ENCODE measurements around the gene LGR6.
A peak's percentile ranks its signal among the peaks of the same experiment; 100 is the strongest.
"Not testable (repeated sequence)": the region's sequence is repeated elsewhere in the genome, so short reads cannot be mapped to it uniquely, and the experiment has no call there.

Gene LGR6

DNA sequence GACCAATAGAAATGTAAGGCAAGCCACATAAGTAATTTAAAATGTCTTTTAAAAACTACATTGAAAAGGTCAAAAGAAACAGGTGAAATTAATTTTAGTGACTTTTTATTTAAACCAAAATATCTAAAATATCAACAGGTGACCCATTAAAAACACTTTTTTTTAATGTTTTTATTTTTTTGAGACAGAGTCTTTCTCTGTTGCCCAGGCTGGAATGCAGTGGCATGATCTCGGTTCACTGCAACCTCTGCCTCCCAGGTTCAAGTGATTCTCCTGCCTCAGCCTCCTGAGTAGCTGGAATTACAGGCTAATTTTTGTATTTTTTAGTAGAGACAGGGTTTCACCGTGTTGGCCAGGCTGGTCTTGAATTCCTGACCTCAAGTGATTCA is 12.9 kb upstream of the LGR6 start:
- H3K36me3 ChIP-seq (ENCODE audit: control insufficient read depth in 2 of 2, insufficient read depth in 1 of 2, low read length in 2 of 2); H3K4me1 ChIP-seq (ENCODE audit: control insufficient read depth, insufficient read depth, low read length); H3K27ac ChIP-seq (ENCODE audit: extremely low read depth, low read depth, low read length); POLR2A ChIA-PET; H3K4me3 ChIP-seq (ENCODE audit: low read depth, low read length); H3K9me3 ChIP-seq (ENCODE audit: control insufficient read depth, insufficient read depth, low read depth, low read length): not testable (repeated sequence)
- TF ChIP-seq SCRT2 (tag by site-specific recombination; IDR thresholded peaks at IDR 0.05) (peak; percentile 81), SCRT1 (tag by site-specific recombination; IDR thresholded peaks at IDR 0.05; ENCODE audit: borderline replicate concordance) (peak; percentile 55; the same call in 1 of the 2 replicates)
- CTCF ChIA-PET = interaction anchor here (0.8 to 2.2 kb wide), 3 partner anchors 8 to 134 kb away, joined by 3 to 14 read pairs (median 3); no protein-coding TSS in a partner anchor

- POLR2A ChIA-PET = no interaction called here
Measured at GRCh38 chr1:202181586-202181985, 12.0 kb upstream of the LGR6 start.

GRCh38 chr1:202182040-202182877 is 11.3 kb upstream of the LGR6 start:
- Histone ChIP-seq H3K4me3 (ENCODE audit: low read depth, low read length) (no peak overlapping the region), H3K36me3 (ENCODE audit: control insufficient read depth in 2 of 2, insufficient read depth in 1 of 2, low read length in 2 of 2) (no peaks in the 10 kb centered on the region), H3K9me3 (ENCODE audit: control insufficient read depth, insufficient read depth, low read depth, low read length) (no peaks in the 10 kb centered on the region), H3K4me1 (ENCODE audit: control insufficient read depth, insufficient read depth, low read length) (no peaks in the 10 kb centered on the region), H3K27ac (ENCODE audit: extremely low read depth, low read depth, low read length) (no peak overlapping the region)
- CTCF ChIA-PET = interaction anchor here (0.6 to 1.7 kb wide), 4 partner anchors 10 to 634 kb away, joined by 3 to 8 read pairs (median 4); partner anchors contain the start of gene LGR6
- POLR2A ChIA-PET = no interaction called here
- TF ChIP-seq ZNF10 (tag by site-specific recombination; IDR thresholded peaks at IDR 0.05) (peak; percentile 80), ZNF768 (tag by site-specific recombination; IDR thresholded peaks at IDR 0.05) (no peak)
- TF ChIP-seq, protein P1, sequence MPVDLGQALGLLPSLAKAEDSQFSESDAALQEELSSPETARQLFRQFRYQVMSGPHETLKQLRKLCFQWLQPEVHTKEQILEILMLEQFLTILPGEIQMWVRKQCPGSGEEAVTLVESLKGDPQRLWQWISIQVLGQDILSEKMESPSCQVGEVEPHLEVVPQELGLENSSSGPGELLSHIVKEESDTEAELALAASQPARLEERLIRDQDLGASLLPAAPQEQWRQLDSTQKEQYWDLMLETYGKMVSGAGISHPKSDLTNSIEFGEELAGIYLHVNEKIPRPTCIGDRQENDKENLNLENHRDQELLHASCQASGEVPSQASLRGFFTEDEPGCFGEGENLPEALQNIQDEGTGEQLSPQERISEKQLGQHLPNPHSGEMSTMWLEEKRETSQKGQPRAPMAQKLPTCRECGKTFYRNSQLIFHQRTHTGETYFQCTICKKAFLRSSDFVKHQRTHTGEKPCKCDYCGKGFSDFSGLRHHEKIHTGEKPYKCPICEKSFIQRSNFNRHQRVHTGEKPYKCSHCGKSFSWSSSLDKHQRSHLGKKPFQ (tag by site-specific recombination; IDR thresholded peaks at IDR 0.05) = peak; percentile 99

More at GRCh38 chr1:202181586-202181985, 12.0 kb upstream of the LGR6 start:
- Histone ChIP-seq H3K9me3 (ENCODE audit: control insufficient read depth, insufficient read depth, low read depth, low read length) (no peaks in the 10 kb centered on the region), H3K4me3 (ENCODE audit: low read depth, low read length) (no peak overlapping the region), H3K4me1 (ENCODE audit: control insufficient read depth, insufficient read depth, low read length) (no peaks in the 10 kb centered on the region), H3K27ac (ENCODE audit: extremely low read depth, low read depth, low read length) (no peak overlapping the region), H3K36me3 (ENCODE audit: control insufficient read depth in 2 of 2, insufficient read depth in 1 of 2, low read length in 2 of 2) (no peaks in the 10 kb centered on the region)
- peak; percentile 90 for TF ChIP-seq ZFHX2 (tag by site-specific recombination; conservative IDR thresholded peaks at IDR 0.05)
- TF ChIP-seq TCF7L2 (IDR thresholded peaks at IDR 0.05; ENCODE audit: borderline replicate concordance, low read depth, low read length) = no peak
- peak; percentile 87 for TF ChIP-seq EGR2 (tag by site-specific recombination; IDR thresholded peaks at IDR 0.05; ENCODE audit: low read depth)
- CTCF ChIA-PET = interaction anchor here (0.6 to 1.7 kb wide), 4 partner anchors 12 to 841 kb away, joined by 3 to 8 read pairs (median 5); partner anchors contain the start of gene LGR6

DNA sequence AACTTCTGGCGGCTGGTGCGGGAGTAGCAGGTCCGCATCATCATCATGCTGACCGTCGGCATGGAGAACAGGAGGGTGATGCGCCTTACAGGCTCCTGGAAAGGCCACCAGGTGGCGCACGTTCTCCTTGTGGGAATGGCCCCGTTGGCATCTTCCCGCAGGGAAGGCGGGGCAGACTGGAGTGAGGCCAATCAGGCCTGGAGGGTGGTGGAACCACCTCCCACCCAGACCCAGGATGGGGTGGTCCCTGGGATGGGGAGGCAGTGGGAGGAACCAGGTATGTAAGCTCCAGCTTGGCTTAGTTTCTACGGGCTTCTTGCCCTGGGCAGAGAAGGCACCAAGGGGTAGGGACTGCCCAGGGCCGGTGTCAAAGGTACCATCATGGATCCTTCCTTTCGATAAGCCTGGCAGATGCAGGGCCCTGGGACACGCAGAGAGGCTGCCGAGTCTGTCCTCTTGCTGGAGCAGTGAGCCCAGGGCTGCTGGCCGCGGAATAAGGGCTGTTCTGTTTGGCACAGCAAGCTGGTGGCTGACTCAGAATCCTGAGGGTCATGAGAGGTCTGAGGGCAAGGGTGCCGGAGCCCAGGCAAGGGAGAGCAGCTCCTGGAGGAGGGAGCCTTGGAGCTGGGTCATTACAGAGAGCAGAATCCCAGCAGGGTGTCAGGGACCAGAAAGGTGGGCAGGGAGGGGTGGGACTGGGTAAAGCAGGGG is 8.7 kb upstream of the LGR6 start:
- ChIA-PET CTCF (interaction anchor here (0.6 to 5.0 kb wide), 17 partner anchors 9 to 607 kb away, joined by 3 to 30 read pairs (median 3); partner anchors contain the start of gene LGR6), POLR2A (no interaction called here)
- TF ChIP-seq ZNF37A (tag by site-specific recombination; IDR thresholded peaks at IDR 0.05) (no peak), ZNF510 (tag by site-specific recombination; IDR thresholded peaks at IDR 0.05; ENCODE audit: insufficient replicate concordance) (no peak), ZNF626 (tag by site-specific recombination; IDR thresholded peaks at IDR 0.05) (no peak), GLIS1 (tag by site-specific recombination; IDR thresholded peaks at IDR 0.05) (peak; percentile 53), SP3 (tag by site-specific recombination; IDR thresholded peaks at IDR 0.05) (peak; percentile 65), ZBTB17 (tag by site-specific recombination; IDR thresholded peaks at IDR 0.05) (0 out of 2 replicates have a peak, but pooled peaks have one; percentile 30), ZIC2 (tag by site-specific recombination; IDR thresholded peaks at IDR 0.05) (peak; percentile 59)
- TF ChIP-seq, protein P2, sequence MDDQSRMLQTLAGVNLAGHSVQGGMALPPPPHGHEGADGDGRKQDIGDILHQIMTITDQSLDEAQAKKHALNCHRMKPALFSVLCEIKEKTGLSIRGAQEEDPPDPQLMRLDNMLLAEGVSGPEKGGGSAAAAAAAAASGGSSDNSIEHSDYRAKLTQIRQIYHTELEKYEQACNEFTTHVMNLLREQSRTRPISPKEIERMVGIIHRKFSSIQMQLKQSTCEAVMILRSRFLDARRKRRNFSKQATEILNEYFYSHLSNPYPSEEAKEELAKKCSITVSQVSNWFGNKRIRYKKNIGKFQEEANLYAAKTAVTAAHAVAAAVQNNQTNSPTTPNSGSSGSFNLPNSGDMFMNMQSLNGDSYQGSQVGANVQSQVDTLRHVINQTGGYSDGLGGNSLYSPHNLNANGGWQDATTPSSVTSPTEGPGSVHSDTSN (CRISPR knock-in tag; IDR thresholded peaks at IDR 0.05) = no peak
- TF ChIP-seq, protein P3, sequence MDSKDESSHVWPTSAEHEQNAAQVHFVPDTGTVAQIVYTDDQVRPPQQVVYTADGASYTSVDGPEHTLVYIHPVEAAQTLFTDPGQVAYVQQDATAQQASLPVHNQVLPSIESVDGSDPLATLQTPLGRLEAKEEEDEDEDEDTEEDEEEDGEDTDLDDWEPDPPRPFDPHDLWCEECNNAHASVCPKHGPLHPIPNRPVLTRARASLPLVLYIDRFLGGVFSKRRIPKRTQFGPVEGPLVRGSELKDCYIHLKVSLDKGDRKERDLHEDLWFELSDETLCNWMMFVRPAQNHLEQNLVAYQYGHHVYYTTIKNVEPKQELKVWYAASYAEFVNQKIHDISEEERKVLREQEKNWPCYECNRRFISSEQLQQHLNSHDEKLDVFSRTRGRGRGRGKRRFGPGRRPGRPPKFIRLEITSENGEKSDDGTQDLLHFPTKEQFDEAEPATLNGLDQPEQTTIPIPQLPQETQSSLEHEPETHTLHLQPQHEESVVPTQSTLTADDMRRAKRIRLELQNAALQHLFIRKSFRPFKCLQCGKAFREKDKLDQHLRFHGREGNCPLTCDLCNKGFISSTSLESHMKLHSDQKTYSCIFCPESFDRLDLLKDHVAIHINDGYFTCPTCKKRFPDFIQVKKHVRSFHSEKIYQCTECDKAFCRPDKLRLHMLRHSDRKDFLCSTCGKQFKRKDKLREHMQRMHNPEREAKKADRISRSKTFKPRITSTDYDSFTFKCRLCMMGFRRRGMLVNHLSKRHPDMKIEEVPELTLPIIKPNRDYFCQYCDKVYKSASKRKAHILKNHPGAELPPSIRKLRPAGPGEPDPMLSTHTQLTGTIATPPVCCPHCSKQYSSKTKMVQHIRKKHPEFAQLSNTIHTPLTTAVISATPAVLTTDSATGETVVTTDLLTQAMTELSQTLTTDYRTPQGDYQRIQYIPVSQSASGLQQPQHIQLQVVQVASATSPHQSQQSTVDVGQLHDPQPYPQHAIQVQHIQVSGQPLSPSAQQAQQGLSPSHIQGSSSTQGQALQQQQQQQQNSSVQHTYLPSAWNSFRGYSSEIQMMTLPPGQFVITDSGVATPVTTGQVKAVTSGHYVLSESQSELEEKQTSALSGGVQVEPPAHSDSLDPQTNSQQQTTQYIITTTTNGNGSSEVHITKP (tag by site-specific recombination; IDR thresholded peaks at IDR 0.05) = 0 out of 2 replicates have a peak, but pooled peaks have one; percentile 17

More for the DNA sequence above, 8.7 kb upstream of the LGR6 start:
- Histone ChIP-seq H3K27ac (ENCODE audit: extremely low read depth, low read depth, low read length) (no peak overlapping the region), H3K4me3 (ENCODE audit: low read depth, low read length) (no peak overlapping the region), H3K36me3 (ENCODE audit: control insufficient read depth in 2 of 2, insufficient read depth in 1 of 2, low read length in 2 of 2) (no peaks in the 10 kb centered on the region), H3K4me1 (ENCODE audit: control insufficient read depth, insufficient read depth, low read length) (no peaks in the 10 kb centered on the region), H3K9me3 (ENCODE audit: control insufficient read depth, insufficient read depth, low read depth, low read length) (no peaks in the 10 kb centered on the region)
